ENCODE measurements around the gene GNAI3.

GNAI3 gene

GRCh38 chr1:109598655-109599054, 50.2 kb downstream of the GNAI3 start:
- no peak for DNase-seq (ENCODE audit: low read depth)

GRCh38 chr1:109603229-109603628, 54.8 kb downstream of the GNAI3 start:
- no peak for DNase-seq (ENCODE audit: low read depth)

GRCh38 chr1:109605381-109605780, 57.0 kb downstream of the GNAI3 start:
- DNase-seq (ENCODE audit: low read depth): no peak

GRCh38 chr1:109609881-109610280, 61.5 kb downstream of the GNAI3 start:
- DNase-seq (ENCODE audit: low read depth): no peak

GRCh38 chr1:109610609-109611307, 62.3 kb downstream of the GNAI3 start:
- DNase-seq (ENCODE audit: low read depth): no peak

GRCh38 chr1:109611308-109611990, 63.0 kb downstream of the GNAI3 start:
- DNase-seq (ENCODE audit: low read depth): no peak

- peak; percentile 34 for DNase-seq (ENCODE audit: low read depth)
Measured at GRCh38 chr1:109613361-109614147, 65.1 kb downstream of the GNAI3 start.

GRCh38 chr1:109615879-109616278, 67.5 kb downstream of the GNAI3 start:
- DNase-seq (ENCODE audit: low read depth): no peak

GRCh38 chr1:109616391-109616790, 68.0 kb downstream of the GNAI3 start:
- DNase-seq (ENCODE audit: low read depth): no peak

- peak; percentile 91 for DNase-seq (ENCODE audit: low read depth)
Measured at GRCh38 chr1:109617291-109617801, 68.9 kb downstream of the GNAI3 start.

- DNase-seq (ENCODE audit: low read depth): no peak
Measured at GRCh38 chr1:109618661-109619575, 70.5 kb downstream of the GNAI3 start.

GRCh38 chr1:109619576-109620400, 71.4 kb downstream of the GNAI3 start, which contains the start of the genes AMPD2 and GNAT2:
AMPD2 (plus strand) TSS chr1:109619837; CDS start chr1:109621176, 1,339 bp downstream.
GNAT2 (minus strand) TSS chr1:109619616; CDS start chr1:109612870, 6,746 bp downstream.
- peak; percentile 31 for DNase-seq (ENCODE audit: low read depth)

- DNase-seq (ENCODE audit: low read depth): no peak
Measured at GRCh38 chr1:109620401-109620791, 72.0 kb downstream of the GNAI3 start.

GRCh38 chr1:109620841-109621286, 72.4 kb downstream of the GNAI3 start:
- DNase-seq (ENCODE audit: low read depth): peak; percentile 77

- no peak for DNase-seq (ENCODE audit: low read depth)
Measured at GRCh38 chr1:109621379-109622136, 73.1 kb downstream of the GNAI3 start.

GRCh38 chr1:109622137-109622892, 73.9 kb downstream of the GNAI3 start:
- no peak for DNase-seq (ENCODE audit: low read depth)

- no peak for DNase-seq (ENCODE audit: low read depth)
Measured at GRCh38 chr1:109622895-109623294, 74.5 kb downstream of the GNAI3 start.

- no peak for DNase-seq (ENCODE audit: low read depth)
Measured at GRCh38 chr1:109623601-109624161, 75.3 kb downstream of the GNAI3 start.

All from non-pigmented ciliary epithelial cell (primary cell).